Muscle layer of duodenum (tissue), 2 donors: ENCODE data around the gene LMX1B.
A peak's percentile ranks its signal among the peaks of the same experiment; 100 is the strongest.
"Not testable (repeated sequence)": the region's sequence is repeated elsewhere in the genome, so short reads cannot be mapped to it uniquely, and the experiment has no call there.

Source experiments
- H3K27ac ChIP-seq: one replicate; pipeline ENCODE4 v1.7.0; 2013; ENCODE audit warnings: mild to moderate bottlenecking, low read length
- H3K27me3 ChIP-seq: one replicate; pipeline ENCODE4 v1.7.0; 2013; ENCODE audit warnings: low read depth, mild to moderate bottlenecking, control low read depth, low read length
- H3K36me3 ChIP-seq, 2 donors: one replicate each; pipeline ENCODE4 v1.7.0; 2013; ENCODE audit warnings: low read length in 2 of 2, control low read depth in 1 of 2, mild to moderate bottlenecking in 1 of 2; ENCODE audit not compliant: insufficient read depth in 2 of 2, control insufficient read depth in 1 of 2
- H3K4me1 ChIP-seq, 2 donors: one replicate each; pipeline ENCODE4 v1.7.0; 2013; ENCODE audit warnings: low read length in 2 of 2, mild to moderate bottlenecking in 2 of 2, control low read depth in 1 of 2, moderate library complexity in 1 of 2; ENCODE audit not compliant: insufficient read depth in 2 of 2, control insufficient read depth in 1 of 2
- H3K4me3 ChIP-seq, 2 donors: one replicate each; pipeline ENCODE4 v1.7.0; 2013; ENCODE audit warnings: low read length in 2 of 2, low read depth in 1 of 2, mild to moderate bottlenecking in 1 of 2
- H3K9me3 ChIP-seq, 2 donors: one replicate each; pipeline ENCODE4 v1.7.0; 2013; ENCODE audit warnings: low read length in 2 of 2, control low read depth in 1 of 2, mild to moderate bottlenecking in 1 of 2; ENCODE audit not compliant: control insufficient read depth in 1 of 2
- donor health status: healthy.

Gene LMX1B

GRCh38 chr9:126702151-126703001 is 88.6 kb downstream of the LMX1B start:
- Histone ChIP-seq H3K27me3 (peaks cover 27% of the 10 kb centered on the region), H3K27ac (no peak overlapping the region), H3K36me3 (no peaks in the 10 kb centered on the region), H3K4me1 (peaks cover 0 to 17% of the 10 kb centered on the region in 2 donors), H3K9me3 (no peaks in the 10 kb centered on the region), H3K4me3 (no peak overlapping the region)

DNA sequence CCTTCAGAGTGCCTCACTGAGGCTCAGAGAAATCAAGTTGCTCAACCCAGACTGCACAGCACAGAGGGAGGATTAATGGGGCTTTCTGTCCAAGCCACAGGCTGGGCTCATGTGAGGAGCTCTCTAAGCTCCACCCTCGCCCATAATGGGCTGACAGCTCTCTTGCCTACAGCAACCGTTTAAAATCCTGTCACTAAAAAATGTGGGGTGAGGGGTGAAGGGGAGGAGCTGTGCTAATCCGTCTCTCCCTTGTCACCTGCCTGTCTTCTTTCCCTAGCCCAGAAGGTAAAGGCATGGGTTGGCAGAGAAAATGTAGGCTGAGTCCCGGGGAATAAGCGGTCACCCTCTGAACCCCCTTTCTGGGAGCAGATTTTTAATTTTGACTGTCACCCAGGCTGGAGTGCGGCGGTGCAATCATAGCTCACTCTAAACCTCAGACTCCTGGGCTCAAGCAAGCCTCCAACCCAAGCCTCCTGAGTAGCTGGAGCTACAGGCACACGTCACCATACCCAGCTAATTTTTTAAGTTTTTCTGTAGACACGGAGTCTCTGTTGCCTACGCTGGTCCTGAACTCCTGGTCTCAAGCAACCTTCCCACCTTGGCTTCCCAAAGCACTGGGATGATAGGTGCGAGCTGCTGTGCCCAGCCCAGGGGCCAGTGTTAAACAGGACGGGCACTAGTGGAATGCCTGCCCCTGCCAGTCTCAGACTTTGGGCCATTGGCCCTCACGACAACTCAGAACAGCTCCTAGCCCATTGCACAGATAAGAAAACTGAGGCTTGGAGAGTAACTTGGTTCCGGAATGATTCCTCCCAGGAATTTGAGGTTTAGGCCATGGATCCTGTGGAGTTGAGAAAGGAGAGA is 89.5 kb downstream of the LMX1B start:
- H3K4me1 ChIP-seq: peaks cover 0 to 17% of the 10 kb centered on the region in 2 donors
- no peak overlapping the region for H3K27ac ChIP-seq
- H3K9me3 ChIP-seq: no peaks in the 10 kb centered on the region
- H3K36me3 ChIP-seq: no peaks in the 10 kb centered on the region
- H3K27me3 ChIP-seq: peaks cover 27% of the 10 kb centered on the region
- no peak overlapping the region for H3K4me3 ChIP-seq

DNA sequence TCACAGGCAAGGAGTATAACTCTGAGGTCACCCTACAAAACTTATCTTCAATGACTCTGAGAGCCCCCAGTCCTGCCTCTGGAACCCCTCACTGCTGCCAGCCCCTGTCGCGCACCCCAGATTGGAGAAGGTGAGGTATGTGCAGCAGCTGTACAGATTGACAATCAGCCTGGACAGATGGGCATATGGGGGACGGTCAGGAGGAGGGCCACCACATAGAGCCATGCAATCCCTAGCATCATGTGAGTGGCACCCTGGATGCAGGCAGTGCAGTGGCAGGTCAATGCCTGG is 90.1 kb downstream of the LMX1B start:
- H3K9me3 ChIP-seq: no peaks in the 10 kb centered on the region
- peaks cover 0 to 17% of the 10 kb centered on the region in 2 donors for H3K4me1 ChIP-seq
- H3K27ac ChIP-seq: no peak overlapping the region
- peaks cover 27% of the 10 kb centered on the region for H3K27me3 ChIP-seq
- H3K4me3 ChIP-seq: no peak overlapping the region
- H3K36me3 ChIP-seq: no peaks in the 10 kb centered on the region

- H3K27ac ChIP-seq: no peak overlapping the region
- H3K4me3 ChIP-seq: peak overlapping the region in 1 of 2 donors; percentile 55
- peaks cover 0 to 17% of the 10 kb centered on the region in 2 donors for H3K4me1 ChIP-seq
- peaks cover 27% of the 10 kb centered on the region for H3K27me3 ChIP-seq
- no peaks in the 10 kb centered on the region for H3K9me3 ChIP-seq
- H3K36me3 ChIP-seq: no peaks in the 10 kb centered on the region
Measured at GRCh38 chr9:126704157-126704891, 90.6 kb downstream of the LMX1B start.

DNA sequence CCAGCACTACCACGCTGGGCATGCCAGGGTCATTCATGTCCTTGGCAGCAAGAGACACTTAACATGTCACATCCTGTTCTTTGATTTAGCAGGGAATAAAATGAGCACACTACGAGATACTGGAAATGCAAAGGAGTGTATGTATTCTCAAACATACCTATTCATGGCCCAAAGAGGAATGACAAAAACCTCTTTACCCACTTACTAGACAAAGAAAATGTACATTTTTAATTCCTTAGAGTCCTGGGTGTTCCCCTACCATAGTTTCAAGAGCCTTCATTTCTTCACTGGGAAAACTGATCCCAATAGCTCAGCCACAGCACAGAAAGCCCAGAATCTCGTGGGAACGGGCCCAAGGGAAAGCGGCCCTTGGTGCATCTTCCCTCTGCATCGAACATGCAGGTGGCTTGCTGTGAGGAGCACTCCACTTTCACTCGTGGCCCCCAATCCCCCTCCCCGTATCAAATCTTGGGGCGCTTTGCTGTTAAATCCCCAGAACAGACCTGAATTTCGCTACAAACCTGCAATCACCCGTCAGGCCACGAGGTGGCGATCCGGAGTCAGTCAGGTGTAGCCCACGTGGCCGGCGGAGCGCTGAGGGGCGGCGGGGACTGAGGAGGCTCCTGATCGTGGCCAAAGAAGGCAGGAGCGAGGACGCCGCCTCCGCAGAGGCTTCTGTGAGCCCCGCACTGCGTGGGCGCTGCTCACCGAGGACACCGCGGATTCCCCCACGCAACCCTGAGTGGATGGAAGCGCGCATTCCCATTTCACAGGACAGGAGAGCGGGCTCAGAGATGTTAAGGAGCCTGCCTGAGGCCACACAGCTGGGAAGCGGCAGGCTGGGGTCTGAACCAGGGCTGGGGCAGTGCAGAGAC is 91.4 kb downstream of the LMX1B start:
- Histone ChIP-seq H3K27me3 (peaks cover 27% of the 10 kb centered on the region), H3K9me3 (no peaks in the 10 kb centered on the region), H3K4me3 (peak overlapping the region; percentile 16 to 55), H3K27ac (no peak overlapping the region), H3K4me1 (peaks cover 0 to 17% of the 10 kb centered on the region in 2 donors), H3K36me3 (no peaks in the 10 kb centered on the region)

- no peak overlapping the region for H3K27ac ChIP-seq
- no peaks in the 10 kb centered on the region for H3K9me3 ChIP-seq
- peaks cover 27% of the 10 kb centered on the region for H3K27me3 ChIP-seq
- H3K4me3 ChIP-seq: peak overlapping the region; percentile 16 to 55
- H3K4me1 ChIP-seq: peaks cover 0 to 17% of the 10 kb centered on the region in 2 donors
- H3K36me3 ChIP-seq: no peaks in the 10 kb centered on the region
Measured at GRCh38 chr9:126705767-126706697, 92.3 kb downstream of the LMX1B start.

- H3K27ac ChIP-seq: no peak overlapping the region
- H3K36me3 ChIP-seq: no peaks in the 10 kb centered on the region
- H3K4me1 ChIP-seq: peaks cover 0 to 17% of the 10 kb centered on the region in 2 donors
- H3K9me3 ChIP-seq: no peaks in the 10 kb centered on the region
- H3K27me3 ChIP-seq: peaks cover 26% of the 10 kb centered on the region
- H3K4me3 ChIP-seq: no peak overlapping the region
Measured at GRCh38 chr9:126706698-126707053, 92.9 kb downstream of the LMX1B start.

GRCh38 chr9:126707083-126707482 is 93.4 kb downstream of the LMX1B start:
- Histone ChIP-seq H3K9me3 (no peaks in the 10 kb centered on the region), H3K27ac (no peak overlapping the region), H3K36me3 (no peaks in the 10 kb centered on the region), H3K4me1 (peaks cover 0 to 17% of the 10 kb centered on the region in 2 donors), H3K4me3 (no peak overlapping the region), H3K27me3 (peaks cover 22% of the 10 kb centered on the region)

- Histone ChIP-seq H3K4me1 (peaks cover 0 to 17% of the 10 kb centered on the region in 2 donors), H3K27me3 (peaks cover 16% of the 10 kb centered on the region)
- H3K36me3 ChIP-seq, H3K9me3 ChIP-seq, H3K27ac ChIP-seq, H3K4me3 ChIP-seq: not testable (repeated sequence)
Measured at GRCh38 chr9:126707712-126708111, 94.0 kb downstream of the LMX1B start.

GRCh38 chr9:126708178-126708577 is 94.5 kb downstream of the LMX1B start:
- Histone ChIP-seq H3K4me3 (no peak overlapping the region), H3K36me3 (no peaks in the 10 kb centered on the region), H3K27ac (no peak overlapping the region), H3K9me3 (no peaks in the 10 kb centered on the region), H3K4me1 (peaks cover 0 to 17% of the 10 kb centered on the region in 2 donors), H3K27me3 (peaks cover 12% of the 10 kb centered on the region)
